Measurements from ENCODE around the gene CDCP2. TPM values are rescaled to one million over a fixed set of nuclear protein-coding genes. Genes with fewer than 3 reads are reported as not detected.

Gene CDCP2
- total and polyA plus RNA-seq, 2 of the 8 experiments (the other 6 are each of a cell fraction or from before 2014, with no cell fraction given), result not detected

DNA sequence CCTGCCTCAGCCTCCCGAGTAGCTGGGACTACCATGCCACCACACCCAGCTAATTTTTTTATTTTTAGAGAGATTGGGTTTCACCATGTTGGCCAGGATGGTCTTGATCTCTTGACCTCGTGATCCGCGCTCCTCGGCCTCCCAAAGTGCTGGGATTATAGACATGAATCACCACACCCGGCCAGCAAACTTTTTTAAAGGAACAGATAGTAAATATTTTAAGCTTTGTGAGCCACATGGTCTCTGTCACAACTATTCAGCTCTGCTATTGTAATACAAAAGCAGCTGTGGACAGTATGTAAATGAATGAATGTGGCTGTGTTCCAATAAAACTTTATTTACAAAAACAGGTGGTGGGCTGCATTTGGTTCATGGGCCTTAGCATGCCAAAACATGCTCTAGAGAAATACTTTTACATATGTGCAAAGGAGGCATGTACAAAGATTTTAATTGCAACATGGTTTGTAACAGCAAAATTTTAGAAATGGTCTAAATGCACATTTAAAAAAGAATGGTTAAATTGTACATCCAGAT, 47.0 kb downstream of the CDCP2 start (continued):
- TF ChIP-seq CHD7 (IDR thresholded peaks at IDR 0.05; ENCODE audit: insufficient replicate concordance, low read length) (no peak), CEBPB (IDR thresholded peaks at IDR 0.05; ENCODE audit: low read depth, low read length) (no peak), MAX (IDR thresholded peaks at IDR 0.05) (no peak), JUND (IDR thresholded peaks at IDR 0.05; ENCODE audit: low read length) (no peak), NRF1 (IDR thresholded peaks at IDR 0.05; ENCODE audit: low read depth, low read length) (no peak), SIN3A (conservative IDR thresholded peaks at IDR 0.05 in 1 of 2, IDR thresholded peaks at IDR 0.05 in 1 of 2; ENCODE audit: low read depth in 1 of 2, low read length in 2 of 2) (no peak), CBX8 (IDR thresholded peaks at IDR 0.05; ENCODE audit: borderline replicate concordance, low read depth, low read length) (no peak), EP300 (IDR thresholded peaks at IDR 0.05; ENCODE audit: borderline replicate concordance in 1 of 2, low read depth in 2 of 2, low read length in 2 of 2) (no peak), SIX5 (IDR thresholded peaks at IDR 0.05; ENCODE audit: low read depth, low read length) (no peak), RBBP5 (IDR thresholded peaks at IDR 0.05; ENCODE audit: borderline replicate concordance, low read depth, low read length) (no peak), CREB1 (IDR thresholded peaks at IDR 0.05) (no peak)

All from H1 (cell line).